HCT116 (cell line): ENCODE data around the gene NT5C3B. TPM values are rescaled to one million over a fixed set of nuclear protein-coding genes. Genes with fewer than 3 reads are reported as not detected.
"Not testable (repeated sequence)": the region's sequence is repeated elsewhere in the genome, so short reads cannot be mapped to it uniquely, and the experiment has no call there.

Source experiments
- ATAC-seq: fragments of 200-7000 bp; cut with Tn5 transposase; 2 replicates; pipeline ENCODE4 v1.9.1; 2020; ENCODE audit warnings: mild to moderate bottlenecking, moderate library complexity
- BruUV-seq: library from RNA; stranded (reverse); fragments of 400-500 nt; replicated peaks from 2 replicates; lab custom pipeline; 2021; lab: Mats Ljungman, UMichigan
- CTCF ChIA-PET: fragments of 300-600 bp; sonication (Branson Sonifier 250); formaldehyde crosslinking; loops from one replicate; lab custom pipeline; 2021; ENCODE audit warnings: antibody characterized with exemption; lab: Charles Lee
- POLR2A ChIA-PET: fragments of 300-600, 350-600 bp; sonication (Branson Sonifier 250); formaldehyde crosslinking; loops from one replicate; lab custom pipeline; 2021; ENCODE audit warnings: antibody characterized with exemption; lab: Charles Lee
- RAD21 ChIA-PET, 2 experiments: fragments of 300-600 bp; sonication (Branson Sonifier 250); formaldehyde crosslinking; loops; one replicate each; lab custom pipeline; 2023; ENCODE audit warnings: low total read pairs in 2 of 2; ENCODE audit not compliant: uncharacterized antibody in 2 of 2, unreplicated experiment in 2 of 2, low non-redundant PET in 1 of 2; lab: Charles Lee
- DNase-seq: peaks from one replicate; pipeline ENCODE4 v3.0.0-alpha.2; 2010; ENCODE audit warnings: low read depth, low spot score
- H2AFZ ChIP-seq: fragments of 200-600 bp; shearing (Covaris generic), sonication (generic); 2 replicates; pipeline ENCODE4 v1.6.1; 2017; ENCODE audit warnings: low read depth, mixed run types, mixed read lengths, antibody characterized with exemption, low read length; ENCODE audit not compliant: poor library complexity, severe bottlenecking
- H3K27ac ChIP-seq: 2 replicates; pipeline ENCODE4 v1.5.1; 2012; ENCODE audit warnings: low read depth, low read length
- H3K27me3 ChIP-seq: fragments of 200-600 bp; sonication (generic); 2 replicates; pipeline ENCODE4 v1.6.1; 2016; ENCODE audit warnings: mixed run types, low read length, mixed read lengths; ENCODE audit not compliant: insufficient read depth
- H3K36me3 ChIP-seq, 2 experiments: fragments of 200-500 bp in 1 of 2; fragments of 200-600 bp in 1 of 2; sonication (Bioruptor generic) in 1 of 2; sonication (generic) in 1 of 2; 2 replicates each; pipeline versions ENCODE4 v1.5.1 to v1.6.1; 2014 to 2016; ENCODE audit warnings: low read length in 2 of 2, inconsistent platforms in 1 of 2, mixed read lengths in 1 of 2, mixed run types in 1 of 2; ENCODE audit not compliant: insufficient read depth in 2 of 2, control insufficient read depth in 1 of 2
- H3K4me1 ChIP-seq, 2 experiments: fragments of 200-600 bp in 1 of 2; sonication (generic) in 1 of 2; 2 replicates each; pipeline versions ENCODE4 v1.5.1 to v1.6.1; 2012 to 2017; ENCODE audit warnings: low read length in 2 of 2, inconsistent platforms in 1 of 2, mild to moderate bottlenecking in 1 of 2, mixed read lengths in 1 of 2, mixed run types in 1 of 2, moderate library complexity in 1 of 2; ENCODE audit not compliant: insufficient read depth in 2 of 2, control insufficient read depth in 1 of 2
- H3K4me2 ChIP-seq: fragments of 200-600 bp; sonication (generic); 2 replicates; pipeline ENCODE4 v1.6.1; 2017; ENCODE audit warnings: mixed run types, low read length, mixed read lengths
- H3K4me3 ChIP-seq, 2 experiments: fragments of 200-600 bp in 1 of 2; sonication (generic) in 1 of 2; replicated peaks in 1 of 2; 2 replicates each; pipeline ENCODE4 v1.5.1; 2011 to 2016; ENCODE audit warnings: low read length in 2 of 2, control low read depth in 1 of 2, low read depth in 1 of 2, mild to moderate bottlenecking in 1 of 2, mixed read lengths in 1 of 2, mixed run types in 1 of 2
- H3K79me2 ChIP-seq: fragments of 200-600 bp; sonication (generic); 2 replicates; pipeline ENCODE4 v1.6.1; 2017; ENCODE audit warnings: mild to moderate bottlenecking, mixed run types, low read length, moderate library complexity, mixed read lengths; ENCODE audit not compliant: insufficient read depth
- H3K9ac ChIP-seq: fragments of 200-600 bp; sonication (generic); 2 replicates; pipeline ENCODE4 v1.6.1; 2016; ENCODE audit warnings: low read length, mixed read lengths
- H3K9me2 ChIP-seq: fragments of 200-600 bp; sonication (generic), shearing (Covaris generic); 2 replicates; pipeline ENCODE4 v1.6.1; 2017; ENCODE audit warnings: mixed run types, mild to moderate bottlenecking, moderate library complexity; ENCODE audit not compliant: insufficient read depth
- H3K9me3 ChIP-seq, 2 experiments: fragments of 200-500 bp in 1 of 2; fragments of 200-600 bp in 1 of 2; sonication (Bioruptor generic) in 1 of 2; sonication (generic) in 1 of 2; 2 replicates each; pipeline ENCODE4 v1.6.1; 2014 to 2017; ENCODE audit warnings: low read length in 2 of 2, mixed read lengths in 2 of 2, inconsistent platforms in 1 of 2, low read depth in 1 of 2, mild to moderate bottlenecking in 1 of 2, mixed run types in 1 of 2, moderate library complexity in 1 of 2; ENCODE audit not compliant: control insufficient read depth in 1 of 2, insufficient read depth in 1 of 2
- H4K20me1 ChIP-seq: fragments of 200-600 bp; sonication (generic), shearing (Covaris generic); 2 replicates; pipeline ENCODE4 v1.6.1; 2017; ENCODE audit warnings: mixed run types, mild to moderate bottlenecking, moderate library complexity; ENCODE audit not compliant: insufficient read depth
- CBX3 ChIP-seq: IDR thresholded peaks from 2 replicates; pipeline ENCODE4 v1.6.1; 2012; ENCODE audit warnings: low read depth
- CEBPB ChIP-seq: IDR thresholded peaks from 2 replicates; pipeline ENCODE4 v1.6.1; 2012; ENCODE audit warnings: low read depth
- EGR1 ChIP-seq: IDR thresholded peaks from 2 replicates; pipeline ENCODE4 v1.6.1; 2012; ENCODE audit warnings: low read depth
- ELF1 ChIP-seq: IDR thresholded peaks from 2 replicates; pipeline ENCODE4 v1.6.1; 2012; ENCODE audit warnings: low read depth, borderline replicate concordance
- EZH2 ChIP-seq: fragments of 200-600 bp; sonication (generic); IDR thresholded peaks from 2 replicates; pipeline ENCODE4 v1.6.1; 2017; ENCODE audit warnings: antibody characterized with exemption, mixed run types
- SRF ChIP-seq: IDR thresholded peaks from 2 replicates; pipeline ENCODE4 v1.6.1; 2012; ENCODE audit warnings: low read depth
- YY1 ChIP-seq: IDR thresholded peaks from 2 replicates; pipeline ENCODE4 v1.6.1; 2011; ENCODE audit warnings: low read length, low read depth, moderate library complexity, mild to moderate bottlenecking; ENCODE audit not compliant: insufficient replicate concordance; ENCODE audit errors: extremely low read depth
- ZNF274 ChIP-seq: fragments of 200-500 bp; sonication (Bioruptor generic); IDR thresholded peaks from 2 replicates; pipeline ENCODE4 v1.6.1; 2014; ENCODE audit warnings: mild to moderate bottlenecking, low read depth, low read length, inconsistent platforms
- intact Hi-C: fragments of 100-400 bp; cut with micrococcal nuclease; formaldehyde crosslinking; loops from 2 replicates; pipeline ENCODE4 v1.10.0; 2022
- total RNA-seq: library from RNA; stranded (reverse); gene quantifications from one replicate; pipeline ENCODE4 v1.2.1, GENCODE V29; 2021; ENCODE audit not compliant: unreplicated experiment
- TF ChIP-seq, protein P1 (sequence below): IDR thresholded peaks from 2 replicates; pipeline ENCODE4 v1.6.1; 2012

Gene NT5C3B
- total RNA-seq, 1 experiment from 2014 or later, result 110 TPM

DNA sequence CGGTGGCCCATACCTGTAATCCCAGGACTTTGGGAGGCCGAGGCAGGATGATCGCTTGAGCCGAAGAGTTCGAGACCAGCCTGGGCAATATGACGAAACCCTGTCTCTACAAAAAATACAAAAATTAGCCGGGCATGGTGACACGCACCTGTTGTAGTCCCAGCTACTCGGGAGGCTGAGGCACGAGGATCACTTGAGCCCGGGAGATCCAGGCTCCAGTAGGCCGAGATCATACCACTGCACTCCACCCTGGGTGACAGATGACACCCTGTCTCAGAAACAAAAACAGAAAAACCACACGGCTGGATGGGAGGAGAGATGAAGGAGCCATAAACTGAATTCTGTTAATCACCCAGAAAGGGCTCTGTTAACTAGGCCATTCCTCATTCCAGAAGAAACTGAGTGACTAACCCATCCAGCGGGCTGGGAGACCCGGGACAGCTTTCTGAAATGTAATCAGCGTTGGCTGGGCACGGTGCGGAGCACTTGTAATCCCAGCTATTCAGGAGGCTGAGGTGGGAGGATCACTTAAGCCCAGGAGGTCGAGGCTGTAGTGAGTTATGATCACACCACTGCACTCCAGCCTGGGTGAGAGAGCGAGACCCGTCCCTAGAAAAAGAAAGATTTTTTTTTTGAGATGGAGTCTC, 641 bp upstream of the NT5C3B start:
- CTCF ChIA-PET, result no interaction called here
- peak overlapping the region; percentile 78 to 86 for H3K4me3 ChIP-seq

DNA sequence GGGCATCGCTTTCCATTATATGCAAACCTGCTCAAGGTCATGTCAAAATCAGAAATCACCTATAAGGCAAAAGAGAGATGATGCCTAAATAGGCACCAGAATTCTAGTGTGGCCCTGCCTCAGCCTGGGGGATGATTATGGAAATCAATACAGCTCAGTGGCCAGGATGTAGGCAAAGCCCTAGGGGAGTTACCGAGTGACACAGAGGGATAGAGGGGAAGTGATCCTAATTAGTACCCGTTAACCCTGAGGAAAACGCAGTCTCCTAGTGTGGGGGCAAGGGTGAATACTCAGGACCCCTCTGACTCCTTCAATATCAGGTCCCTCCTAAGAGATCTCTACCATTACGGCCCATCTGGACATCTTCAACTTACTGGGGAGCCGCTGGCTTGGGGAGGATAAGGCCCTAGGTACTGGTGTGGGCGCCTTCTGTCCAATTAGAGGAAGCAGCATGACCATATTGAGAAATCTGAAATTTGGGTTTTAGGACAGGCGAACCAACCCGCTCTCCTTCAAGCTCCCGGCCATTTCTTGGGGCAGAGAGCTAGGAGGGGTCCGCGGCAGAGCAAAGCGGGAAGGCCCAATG, 725 bp downstream of the NT5C3B start:
- ChIA-PET RAD21 (no interaction called here), CTCF (no interaction called here)
- H3K36me3 ChIP-seq, result peaks cover 12 to 22% of the 10 kb centered on the region in 2 experiments; a peak in 2 of 4 replicates
- BruUV-seq, result no TSS peak
- H3K9me3 ChIP-seq, result no peaks in the 10 kb centered on the region
- H3K4me3 ChIP-seq, result peak overlapping the region; percentile 78 to 86
- peak overlapping the region; percentile 81 for H3K4me2 ChIP-seq
- H3K27me3 ChIP-seq, result no peaks in the 10 kb centered on the region
- H3K9me2 ChIP-seq, result no peaks in the 10 kb centered on the region
- DNase-seq, result no peak
- H3K79me2 ChIP-seq, result peaks cover 22% of the 10 kb centered on the region
- no peak overlapping the region for H2AFZ ChIP-seq
- peak; percentile 58 for ATAC-seq
- intact Hi-C loops, result no loop called here
- no peak for TF ChIP-seq EGR1
- no peak for TF ChIP-seq CEBPB
- no peak for TF ChIP-seq ZNF274
- TF ChIP-seq CBX3, result no peak
- TF ChIP-seq, all 23 proteins: peak for 0
- POLR2A ChIA-PET, result interaction anchor here (1.4 kb wide), 1 partner anchor 49 kb away, joined by 4 read pairs; the partner anchor contains the start of gene JUP
- H3K4me1 ChIP-seq, result peaks cover 4 to 15% of the 10 kb centered on the region in 2 experiments; a peak in 3 of 4 replicates
- H4K20me1 ChIP-seq, result no peaks in the 10 kb centered on the region
- peak overlapping the region; percentile 74; the same call in 1 of the 2 replicates for H3K27ac ChIP-seq
- peak overlapping the region; percentile 80 for H3K9ac ChIP-seq

More for the DNA sequence above, 641 bp upstream of the NT5C3B start:
- ATAC-seq, result no peak
- BruUV-seq, result no TSS peak
- Histone ChIP-seq H3K79me2 (peaks cover 22% of the 10 kb centered on the region), H3K36me3 (peaks cover 8 to 12% of the 10 kb centered on the region in 2 experiments; a peak in 2 of 4 replicates), H3K27me3 (no peaks in the 10 kb centered on the region), H4K20me1 (no peaks in the 10 kb centered on the region), H2AFZ (peak overlapping the region; percentile 76), H3K9me3 (no peaks in the 10 kb centered on the region), H3K9ac (0 out of 2 replicates have a peak overlapping the region, but pooled peaks have one; percentile 21), H3K27ac (peak overlapping the region; percentile 29; the same call in 1 of the 2 replicates), H3K4me2 (peak overlapping the region; percentile 81), H3K4me1 (peaks cover 4 to 15% of the 10 kb centered on the region in 2 experiments; a peak in 3 of 4 replicates), H3K9me2 (no peaks in the 10 kb centered on the region)
- ChIA-PET RAD21 (no interaction called here), POLR2A (no interaction called here)
- DNase-seq, result no peak
- TF ChIP-seq YY1, result no peak
- TF ChIP-seq SRF, result no peak
- TF ChIP-seq EZH2, result no peak
- no peak for TF ChIP-seq ZNF274
- TF ChIP-seq, protein P1, sequence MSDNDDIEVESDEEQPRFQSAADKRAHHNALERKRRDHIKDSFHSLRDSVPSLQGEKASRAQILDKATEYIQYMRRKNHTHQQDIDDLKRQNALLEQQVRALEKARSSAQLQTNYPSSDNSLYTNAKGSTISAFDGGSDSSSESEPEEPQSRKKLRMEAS, result no peak
- no peak for TF ChIP-seq ELF1
- intact Hi-C loops, result no loop called here

DNA sequence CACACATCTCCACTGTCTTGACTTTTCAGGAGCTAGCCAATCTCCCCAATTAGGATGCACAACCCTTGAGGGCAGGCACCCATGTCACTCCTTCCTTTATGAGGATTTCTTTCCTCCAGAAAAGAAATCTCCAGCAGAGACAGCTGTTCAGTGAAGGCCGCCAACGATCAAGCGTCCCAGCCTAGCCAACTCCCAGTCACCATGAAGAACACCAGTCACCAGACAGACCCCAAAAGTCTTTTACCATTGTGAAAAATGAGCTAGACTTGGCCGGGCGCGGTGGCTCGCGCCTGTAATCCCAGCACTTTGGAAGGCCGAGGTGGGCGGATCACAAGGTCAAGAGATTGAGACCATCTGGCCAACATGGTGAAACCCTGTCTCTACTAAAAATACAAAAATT, 6.1 kb downstream of the NT5C3B start:
- RAD21 ChIA-PET, BruUV-seq, ATAC-seq, H3K9me3 ChIP-seq, intact Hi-C loops, H4K20me1 ChIP-seq, DNase-seq, POLR2A ChIA-PET, H3K9ac ChIP-seq, H3K27ac ChIP-seq, H3K4me2 ChIP-seq, H2AFZ ChIP-seq, H3K27me3 ChIP-seq, H3K4me3 ChIP-seq, H3K4me1 ChIP-seq, H3K9me2 ChIP-seq: not testable (repeated sequence)
- CTCF ChIA-PET, result interaction anchor here (1.7 kb wide), 1 partner anchor 92 kb away, joined by 3 read pairs; no protein-coding TSS in a partner anchor
- H3K36me3 ChIP-seq, result peaks cover 31 to 47% of the 10 kb centered on the region in 2 experiments
- peaks cover 12% of the 10 kb centered on the region for H3K79me2 ChIP-seq
